Neural crest cell (in vitro differentiated cells): ENCODE data around the gene MADD. TPM values are rescaled to one million over a fixed set of nuclear protein-coding genes. Genes with fewer than 3 reads are reported as not detected.

Experiments used
- DNase-seq: peaks from one replicate; pipeline ENCODE4 v3.0.0; 2021; ENCODE audit warnings: low read depth, mixed read lengths, low spot score
- H3K27ac Mint-ChIP-seq: one replicate; pipeline ENCODE4 v1.8.0; 2021; ENCODE audit warnings: mild to moderate bottlenecking, mixed read lengths; ENCODE audit not compliant: unreplicated experiment
- H3K27me3 Mint-ChIP-seq: 2 replicates; pipeline ENCODE4 v1.8.0; 2021; ENCODE audit warnings: low read depth, mild to moderate bottlenecking, mixed read lengths
- H3K36me3 Mint-ChIP-seq: 2 replicates; pipeline ENCODE4 v1.8.0; 2021; ENCODE audit warnings: low read depth, mild to moderate bottlenecking, mixed read lengths
- H3K4me1 Mint-ChIP-seq: 2 replicates; pipeline ENCODE4 v1.8.0; 2021; ENCODE audit warnings: mixed read lengths
- H3K4me3 Mint-ChIP-seq: one replicate; pipeline ENCODE4 v1.8.0; 2021; ENCODE audit warnings: mild to moderate bottlenecking, mixed read lengths
- H3K9me3 Mint-ChIP-seq: 2 replicates; pipeline ENCODE4 v1.8.0; 2021; ENCODE audit warnings: mixed read lengths
- total RNA-seq: library from RNA; stranded (reverse); gene quantifications from 2 replicates; pipeline ENCODE4 v1.2.1, GENCODE V29; 2021
- TF ChIP-seq, protein P1 (sequence below): fragments of 200-600 bp; sonication (generic); conservative IDR thresholded peaks from 2 replicates; pipeline ENCODE4 v1.5.0; 2021; ENCODE audit warnings: antibody characterized with exemption, mild to moderate bottlenecking

Gene MADD
- total RNA-seq, 1 donor from 2014 or later = 59.2 TPM

DNA sequence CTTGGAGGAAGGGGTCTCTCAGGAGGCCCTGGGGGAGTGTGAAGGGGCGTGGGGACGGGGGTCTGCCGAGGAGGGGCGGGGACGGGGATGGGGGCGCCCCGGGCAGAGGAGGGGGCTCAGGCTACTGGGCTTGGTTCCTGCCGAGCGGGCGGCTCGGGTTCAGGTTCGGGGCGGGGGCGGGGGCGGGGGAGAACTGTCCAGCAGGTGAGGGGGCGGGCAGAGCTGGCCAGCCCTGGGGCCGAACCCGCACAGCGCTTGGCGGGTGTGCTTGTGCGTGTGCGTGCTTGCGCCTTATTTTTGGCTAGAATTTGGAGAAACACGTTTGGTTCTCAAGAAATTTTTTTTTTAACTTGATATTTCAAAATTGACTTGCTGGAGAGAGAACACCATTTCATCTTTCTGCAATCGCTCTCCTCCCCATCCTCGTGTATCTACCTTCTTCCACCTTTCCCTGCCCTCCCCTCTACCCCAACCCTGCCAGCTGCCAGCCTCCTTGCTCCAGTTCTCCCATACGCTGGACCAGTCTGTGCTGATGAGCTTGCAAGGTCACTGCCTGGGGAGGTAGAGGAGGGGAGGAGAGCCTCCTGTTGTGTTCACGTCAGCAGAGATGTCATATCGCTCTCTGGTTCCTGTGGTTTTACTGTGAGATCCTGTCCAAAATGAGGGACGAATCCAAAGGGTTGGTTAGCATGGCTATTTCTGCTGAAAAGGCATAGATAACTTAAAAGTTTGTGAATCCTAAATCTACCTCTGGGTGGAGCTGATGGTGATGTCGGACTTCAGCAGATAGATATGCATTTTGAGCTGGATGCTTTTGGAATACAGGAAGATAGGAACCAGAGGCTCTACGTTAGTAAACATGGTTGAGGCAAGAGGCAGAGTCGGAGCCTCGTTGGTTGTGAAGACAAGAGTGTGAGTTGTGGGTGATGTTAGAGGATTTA is 668 bp downstream of the MADD start:
- Mint-ChIP-seq H3K9me3 (no peaks in the 10 kb centered on the region), H3K4me1 (peaks cover 45% of the 10 kb centered on the region), H3K4me3 (peak overlapping the region; percentile 88), H3K36me3 (no peaks in the 10 kb centered on the region), H3K27me3 (peaks cover 2% of the 10 kb centered on the region), H3K27ac (no peak overlapping the region)
- TF ChIP-seq, protein P1, sequence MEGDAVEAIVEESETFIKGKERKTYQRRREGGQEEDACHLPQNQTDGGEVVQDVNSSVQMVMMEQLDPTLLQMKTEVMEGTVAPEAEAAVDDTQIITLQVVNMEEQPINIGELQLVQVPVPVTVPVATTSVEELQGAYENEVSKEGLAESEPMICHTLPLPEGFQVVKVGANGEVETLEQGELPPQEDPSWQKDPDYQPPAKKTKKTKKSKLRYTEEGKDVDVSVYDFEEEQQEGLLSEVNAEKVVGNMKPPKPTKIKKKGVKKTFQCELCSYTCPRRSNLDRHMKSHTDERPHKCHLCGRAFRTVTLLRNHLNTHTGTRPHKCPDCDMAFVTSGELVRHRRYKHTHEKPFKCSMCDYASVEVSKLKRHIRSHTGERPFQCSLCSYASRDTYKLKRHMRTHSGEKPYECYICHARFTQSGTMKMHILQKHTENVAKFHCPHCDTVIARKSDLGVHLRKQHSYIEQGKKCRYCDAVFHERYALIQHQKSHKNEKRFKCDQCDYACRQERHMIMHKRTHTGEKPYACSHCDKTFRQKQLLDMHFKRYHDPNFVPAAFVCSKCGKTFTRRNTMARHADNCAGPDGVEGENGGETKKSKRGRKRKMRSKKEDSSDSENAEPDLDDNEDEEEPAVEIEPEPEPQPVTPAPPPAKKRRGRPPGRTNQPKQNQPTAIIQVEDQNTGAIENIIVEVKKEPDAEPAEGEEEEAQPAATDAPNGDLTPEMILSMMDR = no peak
- DNase-seq = no peak

DNA sequence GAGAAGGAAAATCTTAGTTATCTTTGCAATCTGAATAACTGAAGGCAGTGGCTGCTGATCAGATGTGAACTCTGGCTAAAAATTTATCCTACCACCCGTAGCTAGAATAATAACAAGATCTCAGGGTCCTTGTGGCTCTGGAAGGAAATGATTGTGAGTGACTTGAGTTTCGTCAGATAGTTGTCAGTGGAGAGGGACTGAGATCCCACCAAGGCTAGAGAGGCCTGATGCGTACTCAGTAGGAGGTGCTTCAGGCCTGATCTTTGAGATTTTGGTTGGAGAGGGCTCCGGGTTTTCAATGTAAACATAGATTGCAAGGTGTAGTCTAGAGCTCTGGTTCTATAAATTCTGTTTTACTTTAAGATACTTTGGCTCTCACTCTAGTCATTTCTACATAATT is 1.4 kb downstream of the MADD start:
- H3K4me1 Mint-ChIP-seq = peaks cover 45% of the 10 kb centered on the region
- H3K9me3 Mint-ChIP-seq = no peaks in the 10 kb centered on the region
- H3K36me3 Mint-ChIP-seq = peaks cover 1% of the 10 kb centered on the region
- H3K27ac Mint-ChIP-seq = no peak overlapping the region
- TF ChIP-seq, protein P1 = no peak
- peaks cover 2% of the 10 kb centered on the region for H3K27me3 Mint-ChIP-seq
- DNase-seq = no peak
- peak overlapping the region; percentile 88 for H3K4me3 Mint-ChIP-seq

DNA sequence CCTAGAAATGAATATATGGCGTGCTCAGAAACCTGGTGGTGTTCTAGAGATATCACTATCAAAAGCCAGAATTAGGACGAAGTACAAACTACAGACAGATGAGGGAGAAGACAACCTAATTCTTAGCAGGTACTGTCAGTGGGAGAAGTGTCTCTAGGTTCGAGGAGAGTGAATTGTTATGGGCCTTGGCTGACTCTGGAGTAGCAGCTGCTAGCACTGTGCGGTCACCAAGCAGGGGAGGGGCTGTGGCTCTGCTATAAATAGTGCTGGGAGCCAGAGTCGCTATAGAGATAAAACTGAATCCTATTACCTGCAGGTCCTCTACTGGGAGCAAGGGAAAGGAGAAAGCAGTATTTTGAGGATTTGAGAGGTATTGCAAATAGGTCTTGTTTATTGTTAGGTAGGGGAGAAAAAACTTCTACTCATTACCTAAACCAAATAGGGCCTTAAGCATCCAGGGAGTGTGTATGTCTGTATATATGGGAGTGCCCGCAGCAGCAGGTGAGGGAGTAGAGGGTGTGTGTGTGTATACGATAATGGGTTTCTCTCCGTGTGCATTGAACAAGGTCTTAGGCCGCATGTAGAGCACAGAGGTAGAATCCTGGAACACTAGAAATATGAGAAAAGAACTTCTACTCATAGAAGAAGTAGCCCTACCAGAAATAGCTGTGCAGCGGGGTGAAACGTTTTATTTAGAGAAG is 2.2 kb downstream of the MADD start:
- no peak overlapping the region for H3K27ac Mint-ChIP-seq
- TF ChIP-seq, protein P1 = no peak
- peaks cover 5% of the 10 kb centered on the region for H3K36me3 Mint-ChIP-seq
- peaks cover 2% of the 10 kb centered on the region for H3K27me3 Mint-ChIP-seq
- peaks cover 45% of the 10 kb centered on the region for H3K4me1 Mint-ChIP-seq
- DNase-seq = no peak
- peak overlapping the region; percentile 88 for H3K4me3 Mint-ChIP-seq
- no peaks in the 10 kb centered on the region for H3K9me3 Mint-ChIP-seq

DNA sequence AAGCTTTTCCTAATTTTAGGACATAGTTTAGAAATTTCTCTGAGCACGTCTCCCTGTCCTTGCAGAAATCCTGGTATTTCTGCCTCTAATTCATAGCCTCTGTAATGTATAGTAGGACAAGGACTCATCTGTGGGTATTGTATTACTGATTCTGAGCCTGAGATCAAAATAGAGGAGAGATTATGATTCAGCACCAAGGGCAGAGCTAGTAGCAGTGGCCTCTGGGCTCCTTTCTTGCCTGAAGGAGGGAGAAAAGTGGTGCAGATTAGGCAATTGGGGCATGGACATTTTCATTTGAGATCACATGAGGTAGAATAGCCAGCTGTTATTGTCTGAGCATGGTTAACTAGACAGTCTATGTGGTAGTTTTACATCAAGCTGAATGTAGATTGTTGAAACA is 2.8 kb downstream of the MADD start:
- Mint-ChIP-seq H3K9me3 (no peaks in the 10 kb centered on the region), H3K27ac (peak overlapping the region; percentile 37), H3K4me1 (peaks cover 45% of the 10 kb centered on the region), H3K36me3 (peaks cover 5% of the 10 kb centered on the region), H3K4me3 (peak overlapping the region; percentile 88), H3K27me3 (peaks cover 2% of the 10 kb centered on the region)
- DNase-seq = no peak
- TF ChIP-seq, protein P1 = no peak

DNA sequence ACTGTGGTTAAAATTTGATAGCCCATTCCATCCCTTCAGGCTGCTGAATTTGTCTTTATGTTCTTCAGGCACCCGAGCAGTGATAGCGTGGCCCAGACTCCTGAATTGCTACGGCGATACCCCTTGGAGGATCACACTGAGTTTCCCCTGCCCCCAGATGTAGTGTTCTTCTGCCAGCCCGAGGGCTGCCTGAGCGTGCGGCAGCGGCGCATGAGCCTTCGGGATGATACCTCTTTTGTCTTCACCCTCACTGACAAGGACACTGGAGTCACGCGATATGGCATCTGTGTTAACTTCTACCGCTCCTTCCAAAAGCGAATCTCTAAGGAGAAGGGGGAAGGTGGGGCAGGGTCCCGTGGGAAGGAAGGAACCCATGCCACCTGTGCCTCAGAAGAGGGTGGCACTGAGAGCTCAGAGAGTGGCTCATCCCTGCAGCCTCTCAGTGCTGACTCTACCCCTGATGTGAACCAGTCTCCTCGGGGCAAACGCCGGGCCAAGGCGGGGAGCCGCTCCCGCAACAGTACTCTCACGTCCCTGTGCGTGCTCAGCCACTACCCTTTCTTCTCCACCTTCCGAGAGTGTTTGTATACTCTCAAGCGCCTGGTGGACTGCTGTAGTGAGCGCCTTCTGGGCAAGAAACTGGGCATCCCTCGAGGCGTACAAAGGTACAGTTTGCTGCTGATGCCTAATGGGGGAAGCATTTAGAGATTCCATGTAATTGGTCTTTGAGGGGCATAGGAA is 4.7 kb downstream of the MADD start:
- TF ChIP-seq, protein P1 = no peak
- Mint-ChIP-seq H3K9me3 (no peaks in the 10 kb centered on the region), H3K4me1 (peaks cover 28% of the 10 kb centered on the region), H3K4me3 (peak overlapping the region; percentile 42), H3K36me3 (peaks cover 5% of the 10 kb centered on the region), H3K27ac (no peak overlapping the region), H3K27me3 (no peaks in the 10 kb centered on the region)
- no peak for DNase-seq
